K562 (cell line): ENCODE measurements around the gene PMM1. TPM values are rescaled to one million over a fixed set of nuclear protein-coding genes. Genes with fewer than 3 reads are reported as not detected.

Experiments used
- CREM ChIP-seq: IDR thresholded peaks from 2 replicates; pipeline ENCODE4 v1.6.1; 2014; ENCODE audit warnings: antibody characterized with exemption, low read depth
- HDAC6 ChIP-seq: IDR thresholded peaks from 2 replicates; pipeline ENCODE4 v1.6.1; 2012; ENCODE audit warnings: low read depth, mild to moderate bottlenecking, control low read depth, inconsistent platforms, low read length, moderate library complexity
- HEY1 ChIP-seq: fragments of 250-450 bp; sonication (Bioruptor Pico); IDR thresholded peaks from 2 replicates; pipeline ENCODE4 v1.5.0; 2020; ENCODE audit warnings: mild to moderate bottlenecking, moderate library complexity, borderline replicate concordance
- IRF2 ChIP-seq: sonication (generic); formaldehyde crosslinking; IDR thresholded peaks from 2 replicates; pipeline ENCODE4 v1.8.1; 2022; ENCODE audit warnings: mild to moderate bottlenecking, missing genetic modification reagents
- KAT2B ChIP-seq: IDR thresholded peaks from one replicate; pipeline ENCODE4 v1.6.1; 2012; ENCODE audit warnings: low read depth, mild to moderate bottlenecking, control low read depth, inconsistent platforms, low read length, moderate library complexity
- MCM2 ChIP-seq: fragments of 450-650 bp; IDR thresholded peaks from 2 replicates; pipeline ENCODE4 v1.6.1; 2017; ENCODE audit warnings: low read depth, mild to moderate bottlenecking
- NCOA4 ChIP-seq: fragments of 450-650 bp; IDR thresholded peaks from 2 replicates; pipeline ENCODE4 v1.6.1; 2018; ENCODE audit warnings: mild to moderate bottlenecking; ENCODE audit not compliant: partially characterized antibody
- PHTF2 ChIP-seq: fragments of 250-450 bp; sonication (Bioruptor Pico); IDR thresholded peaks from 2 replicates; pipeline ENCODE4 v1.5.0; 2021; ENCODE audit warnings: mild to moderate bottlenecking
- SMAD1 ChIP-seq: fragments of 150-350 bp; IDR thresholded peaks from 2 replicates; pipeline ENCODE4 v1.6.1; 2014; ENCODE audit warnings: low read length, low read depth; ENCODE audit not compliant: partially characterized antibody
- ZNF695 ChIP-seq: fragments of 450-650 bp; formaldehyde crosslinking; IDR thresholded peaks from 2 replicates; pipeline ENCODE4 v1.4.0; 2020; ENCODE audit warnings: mild to moderate bottlenecking, moderate library complexity
- polyA plus RNA-seq, 8 experiments: library from polyadenylated mRNA; depleted of rRNA in 4 of 8; stranded (reverse) in 5 of 8; unstranded in 3 of 8; fragments of >200 nt; fragmentation: Nextera tagmentation in 2 of 8; fragmentation: Illumina TruSeq in 1 of 8; extraction: Ambion mirVana in 2 of 8; extraction: Trizol in 1 of 8; gene quantifications; 2 replicates each; pipeline versions ENCODE4 v1.2.1 to v1.2.3, GENCODE V29; 2011 to 2014; ENCODE audit warnings: inconsistent platforms in 1 of 8, missing spikeins in 1 of 8
- total RNA-seq, 7 experiments: library from RNA; depleted of rRNA in 6 of 7; stranded (reverse); fragments of >200 nt in 6 of 7; fragmentation: Illumina TruSeq in 2 of 7; extraction: Trizol in 2 of 7; gene quantifications; 2 replicates each; pipeline versions ENCODE4 v1.2.1 to v1.2.3, GENCODE V29; 2011 to 2021; ENCODE audit warnings: low replicate concordance in 1 of 7
- TF ChIP-seq, protein P1 (sequence below): fragments of 250-450 bp; sonication (Bioruptor Pico); IDR thresholded peaks from 2 replicates; pipeline ENCODE4 v1.5.0; 2022; ENCODE audit warnings: mild to moderate bottlenecking
- TF ChIP-seq, protein P2 (sequence below): fragments of 200-800 bp; sonication (Bioruptor generic); IDR thresholded peaks from 2 replicates; pipeline ENCODE4 v1.6.1; 2016; ENCODE audit warnings: missing genetic modification characterization, missing compliant biosample characterization
- TF ChIP-seq, protein P3 (sequence below): fragments of 450-650 bp; formaldehyde crosslinking; IDR thresholded peaks from 2 replicates; pipeline ENCODE4 v1.4.0; 2022; ENCODE audit warnings: missing genetic modification characterization
- TF ChIP-seq, protein P4 (sequence below): sonication (generic); formaldehyde crosslinking; IDR thresholded peaks from 2 replicates; pipeline ENCODE4 v1.8.1; 2023; ENCODE audit warnings: missing genetic modification reagents, mild to moderate bottlenecking, borderline replicate concordance

The PMM1 gene
- total and polyA plus RNA-seq, 9 of the 15 experiments (the other 6 are each of a cell fraction or from before 2014, with no cell fraction given), result 10.2 to 31.7 (median 20.3) TPM

DNA sequence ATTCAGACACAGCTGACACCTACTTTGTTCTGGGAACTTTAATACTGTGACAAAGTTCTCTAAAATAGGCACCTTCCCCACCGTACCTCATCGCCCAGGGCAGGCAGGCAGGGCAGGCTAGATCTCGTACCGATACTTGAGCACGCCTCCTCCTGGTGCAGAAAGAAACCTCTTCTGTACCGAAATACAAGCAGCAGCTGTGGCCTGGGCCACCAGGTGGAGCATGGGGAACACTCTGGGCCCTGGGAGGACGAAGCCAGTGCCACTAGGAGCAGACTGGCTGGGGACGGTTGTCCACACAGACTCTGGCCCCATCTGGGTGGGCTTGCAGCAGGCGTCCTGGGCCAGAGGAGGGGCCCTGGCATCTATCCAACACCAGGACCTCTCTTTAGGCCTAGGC, 12.8 kb downstream of the PMM1 start (continued):
- no peak for TF ChIP-seq ZNF695
- TF ChIP-seq, protein P1, sequence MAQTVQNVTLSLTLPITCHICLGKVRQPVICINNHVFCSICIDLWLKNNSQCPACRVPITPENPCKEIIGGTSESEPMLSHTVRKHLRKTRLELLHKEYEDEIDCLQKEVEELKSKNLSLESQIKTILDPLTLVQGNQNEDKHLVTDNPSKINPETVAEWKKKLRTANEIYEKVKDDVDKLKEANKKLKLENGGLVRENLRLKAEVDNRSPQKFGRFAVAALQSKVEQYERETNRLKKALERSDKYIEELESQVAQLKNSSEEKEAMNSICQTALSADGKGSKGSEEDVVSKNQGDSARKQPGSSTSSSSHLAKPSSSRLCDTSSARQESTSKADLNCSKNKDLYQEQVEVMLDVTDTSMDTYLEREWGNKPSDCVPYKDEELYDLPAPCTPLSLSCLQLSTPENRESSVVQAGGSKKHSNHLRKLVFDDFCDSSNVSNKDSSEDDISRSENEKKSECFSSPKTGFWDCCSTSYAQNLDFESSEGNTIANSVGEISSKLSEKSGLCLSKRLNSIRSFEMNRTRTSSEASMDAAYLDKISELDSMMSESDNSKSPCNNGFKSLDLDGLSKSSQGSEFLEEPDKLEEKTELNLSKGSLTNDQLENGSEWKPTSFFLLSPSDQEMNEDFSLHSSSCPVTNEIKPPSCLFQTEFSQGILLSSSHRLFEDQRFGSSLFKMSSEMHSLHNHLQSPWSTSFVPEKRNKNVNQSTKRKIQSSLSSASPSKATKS (CRISPR knock-in tag), result no peak
- TF ChIP-seq HEY1 (CRISPR knock-in tag), result no peak
- TF ChIP-seq IRF2 (CRISPR knock-in tag), result no peak
- no peak for TF ChIP-seq PHTF2 (CRISPR knock-in tag)
- TF ChIP-seq CREM, result peak; percentile 40; the same call in 1 of the 2 replicates
- TF ChIP-seq HDAC6, result no peak
- no peak for TF ChIP-seq SMAD1
- TF ChIP-seq MCM2, result no peak
- TF ChIP-seq, protein P2, sequence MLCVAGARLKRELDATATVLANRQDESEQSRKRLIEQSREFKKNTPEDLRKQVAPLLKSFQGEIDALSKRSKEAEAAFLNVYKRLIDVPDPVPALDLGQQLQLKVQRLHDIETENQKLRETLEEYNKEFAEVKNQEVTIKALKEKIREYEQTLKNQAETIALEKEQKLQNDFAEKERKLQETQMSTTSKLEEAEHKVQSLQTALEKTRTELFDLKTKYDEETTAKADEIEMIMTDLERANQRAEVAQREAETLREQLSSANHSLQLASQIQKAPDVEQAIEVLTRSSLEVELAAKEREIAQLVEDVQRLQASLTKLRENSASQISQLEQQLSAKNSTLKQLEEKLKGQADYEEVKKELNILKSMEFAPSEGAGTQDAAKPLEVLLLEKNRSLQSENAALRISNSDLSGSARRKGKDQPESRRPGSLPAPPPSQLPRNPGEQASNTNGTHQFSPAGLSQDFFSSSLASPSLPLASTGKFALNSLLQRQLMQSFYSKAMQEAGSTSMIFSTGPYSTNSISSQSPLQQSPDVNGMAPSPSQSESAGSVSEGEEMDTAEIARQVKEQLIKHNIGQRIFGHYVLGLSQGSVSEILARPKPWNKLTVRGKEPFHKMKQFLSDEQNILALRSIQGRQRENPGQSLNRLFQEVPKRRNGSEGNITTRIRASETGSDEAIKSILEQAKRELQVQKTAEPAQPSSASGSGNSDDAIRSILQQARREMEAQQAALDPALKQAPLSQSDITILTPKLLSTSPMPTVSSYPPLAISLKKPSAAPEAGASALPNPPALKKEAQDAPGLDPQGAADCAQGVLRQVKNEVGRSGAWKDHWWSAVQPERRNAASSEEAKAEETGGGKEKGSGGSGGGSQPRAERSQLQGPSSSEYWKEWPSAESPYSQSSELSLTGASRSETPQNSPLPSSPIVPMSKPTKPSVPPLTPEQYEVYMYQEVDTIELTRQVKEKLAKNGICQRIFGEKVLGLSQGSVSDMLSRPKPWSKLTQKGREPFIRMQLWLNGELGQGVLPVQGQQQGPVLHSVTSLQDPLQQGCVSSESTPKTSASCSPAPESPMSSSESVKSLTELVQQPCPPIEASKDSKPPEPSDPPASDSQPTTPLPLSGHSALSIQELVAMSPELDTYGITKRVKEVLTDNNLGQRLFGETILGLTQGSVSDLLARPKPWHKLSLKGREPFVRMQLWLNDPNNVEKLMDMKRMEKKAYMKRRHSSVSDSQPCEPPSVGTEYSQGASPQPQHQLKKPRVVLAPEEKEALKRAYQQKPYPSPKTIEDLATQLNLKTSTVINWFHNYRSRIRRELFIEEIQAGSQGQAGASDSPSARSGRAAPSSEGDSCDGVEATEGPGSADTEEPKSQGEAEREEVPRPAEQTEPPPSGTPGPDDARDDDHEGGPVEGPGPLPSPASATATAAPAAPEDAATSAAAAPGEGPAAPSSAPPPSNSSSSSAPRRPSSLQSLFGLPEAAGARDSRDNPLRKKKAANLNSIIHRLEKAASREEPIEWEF (CRISPR knock-in tag), result no peak
- TF ChIP-seq KAT2B, result no peak
- TF ChIP-seq NCOA4, result no peak
- TF ChIP-seq, protein P3, sequence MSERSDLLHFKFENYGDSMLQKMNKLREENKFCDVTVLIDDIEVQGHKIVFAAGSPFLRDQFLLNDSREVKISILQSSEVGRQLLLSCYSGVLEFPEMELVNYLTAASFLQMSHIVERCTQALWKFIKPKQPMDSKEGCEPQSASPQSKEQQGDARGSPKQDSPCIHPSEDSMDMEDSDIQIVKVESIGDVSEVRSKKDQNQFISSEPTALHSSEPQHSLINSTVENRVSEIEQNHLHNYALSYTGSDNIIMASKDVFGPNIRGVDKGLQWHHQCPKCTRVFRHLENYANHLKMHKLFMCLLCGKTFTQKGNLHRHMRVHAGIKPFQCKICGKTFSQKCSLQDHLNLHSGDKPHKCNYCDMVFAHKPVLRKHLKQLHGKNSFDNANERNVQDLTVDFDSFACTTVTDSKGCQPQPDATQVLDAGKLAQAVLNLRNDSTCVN (CRISPR knock-in tag), result no peak
- TF ChIP-seq, protein P4, sequence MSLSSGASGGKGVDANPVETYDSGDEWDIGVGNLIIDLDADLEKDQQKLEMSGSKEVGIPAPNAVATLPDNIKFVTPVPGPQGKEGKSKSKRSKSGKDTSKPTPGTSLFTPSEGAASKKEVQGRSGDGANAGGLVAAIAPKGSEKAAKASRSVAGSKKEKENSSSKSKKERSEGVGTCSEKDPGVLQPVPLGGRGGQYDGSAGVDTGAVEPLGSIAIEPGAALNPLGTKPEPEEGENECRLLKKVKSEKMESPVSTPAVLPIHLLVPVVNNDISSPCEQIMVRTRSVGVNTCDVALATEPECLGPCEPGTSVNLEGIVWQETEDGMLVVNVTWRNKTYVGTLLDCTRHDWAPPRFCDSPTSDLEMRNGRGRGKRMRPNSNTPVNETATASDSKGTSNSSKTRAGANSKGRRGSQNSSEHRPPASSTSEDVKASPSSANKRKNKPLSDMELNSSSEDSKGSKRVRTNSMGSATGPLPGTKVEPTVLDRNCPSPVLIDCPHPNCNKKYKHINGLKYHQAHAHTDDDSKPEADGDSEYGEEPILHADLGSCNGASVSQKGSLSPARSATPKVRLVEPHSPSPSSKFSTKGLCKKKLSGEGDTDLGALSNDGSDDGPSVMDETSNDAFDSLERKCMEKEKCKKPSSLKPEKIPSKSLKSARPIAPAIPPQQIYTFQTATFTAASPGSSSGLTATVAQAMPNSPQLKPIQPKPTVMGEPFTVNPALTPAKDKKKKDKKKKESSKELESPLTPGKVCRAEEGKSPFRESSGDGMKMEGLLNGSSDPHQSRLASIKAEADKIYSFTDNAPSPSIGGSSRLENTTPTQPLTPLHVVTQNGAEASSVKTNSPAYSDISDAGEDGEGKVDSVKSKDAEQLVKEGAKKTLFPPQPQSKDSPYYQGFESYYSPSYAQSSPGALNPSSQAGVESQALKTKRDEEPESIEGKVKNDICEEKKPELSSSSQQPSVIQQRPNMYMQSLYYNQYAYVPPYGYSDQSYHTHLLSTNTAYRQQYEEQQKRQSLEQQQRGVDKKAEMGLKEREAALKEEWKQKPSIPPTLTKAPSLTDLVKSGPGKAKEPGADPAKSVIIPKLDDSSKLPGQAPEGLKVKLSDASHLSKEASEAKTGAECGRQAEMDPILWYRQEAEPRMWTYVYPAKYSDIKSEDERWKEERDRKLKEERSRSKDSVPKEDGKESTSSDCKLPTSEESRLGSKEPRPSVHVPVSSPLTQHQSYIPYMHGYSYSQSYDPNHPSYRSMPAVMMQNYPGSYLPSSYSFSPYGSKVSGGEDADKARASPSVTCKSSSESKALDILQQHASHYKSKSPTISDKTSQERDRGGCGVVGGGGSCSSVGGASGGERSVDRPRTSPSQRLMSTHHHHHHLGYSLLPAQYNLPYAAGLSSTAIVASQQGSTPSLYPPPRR (CRISPR knock-in tag), result no peak
